GM19193 (cell line): ENCODE measurements around the gene TREM1.

Source experiments
- POLR2A ChIP-seq: IDR thresholded peaks from 4 replicates; pipeline ENCODE4 v1.6.1; 2011; ENCODE audit not compliant: insufficient read depth, insufficient read length; ENCODE audit errors: extremely low read depth

The TREM1 gene

GRCh38 chr6:41315943-41316620 is 29.6 kb upstream of the TREM1 start:
- no peak for TF ChIP-seq POLR2A

- TF ChIP-seq POLR2A, result no peak
These were observed 28.7 kb upstream of the TREM1 start for GRCh38 chr6:41315203-41315602.

- no peak for TF ChIP-seq POLR2A
These were observed 19.8 kb upstream of the TREM1 start for GRCh38 chr6:41306187-41306854.

- no peak for TF ChIP-seq POLR2A
These were observed 16.2 kb upstream of the TREM1 start for GRCh38 chr6:41302638-41303037.

GRCh38 chr6:41298785-41299502 is 12.5 kb upstream of the TREM1 start:
- TF ChIP-seq POLR2A, result no peak

- no peak for TF ChIP-seq POLR2A
These were observed 7.9 kb upstream of the TREM1 start for GRCh38 chr6:41294214-41294872.

- no peak for TF ChIP-seq POLR2A
These were observed 5.2 kb upstream of the TREM1 start for GRCh38 chr6:41291717-41292116.

- TF ChIP-seq POLR2A, result no peak
These were observed 3.3 kb upstream of the TREM1 start for GRCh38 chr6:41289815-41290214.

GRCh38 chr6:41288754-41289129 is 2.3 kb upstream of the TREM1 start:
- no peak for TF ChIP-seq POLR2A

GRCh38 chr6:41288030-41288753 is 1.7 kb upstream of the TREM1 start:
- TF ChIP-seq POLR2A, result no peak

GRCh38 chr6:41284726-41285125 is 1.8 kb downstream of the TREM1 start:
- no peak for TF ChIP-seq POLR2A

- TF ChIP-seq POLR2A, result no peak
These were observed 2.9 kb downstream of the TREM1 start for GRCh38 chr6:41283600-41283999.

GRCh38 chr6:41280381-41281057 is 6.0 kb downstream of the TREM1 start:
- TF ChIP-seq POLR2A, result no peak

- no peak for TF ChIP-seq POLR2A
These were observed 7.6 kb downstream of the TREM1 start for GRCh38 chr6:41278699-41279405.
